Fibroblast of skin of right quadriceps (primary cell): ENCODE measurements around the gene SPEG.
A peak's percentile ranks its signal among the peaks of the same experiment; 100 is the strongest.

ENCODE experiments used
- DNase-seq: peaks from one replicate; pipeline ENCODE4 v3.0.0-alpha.2; 2013

SPEG gene

DNA sequence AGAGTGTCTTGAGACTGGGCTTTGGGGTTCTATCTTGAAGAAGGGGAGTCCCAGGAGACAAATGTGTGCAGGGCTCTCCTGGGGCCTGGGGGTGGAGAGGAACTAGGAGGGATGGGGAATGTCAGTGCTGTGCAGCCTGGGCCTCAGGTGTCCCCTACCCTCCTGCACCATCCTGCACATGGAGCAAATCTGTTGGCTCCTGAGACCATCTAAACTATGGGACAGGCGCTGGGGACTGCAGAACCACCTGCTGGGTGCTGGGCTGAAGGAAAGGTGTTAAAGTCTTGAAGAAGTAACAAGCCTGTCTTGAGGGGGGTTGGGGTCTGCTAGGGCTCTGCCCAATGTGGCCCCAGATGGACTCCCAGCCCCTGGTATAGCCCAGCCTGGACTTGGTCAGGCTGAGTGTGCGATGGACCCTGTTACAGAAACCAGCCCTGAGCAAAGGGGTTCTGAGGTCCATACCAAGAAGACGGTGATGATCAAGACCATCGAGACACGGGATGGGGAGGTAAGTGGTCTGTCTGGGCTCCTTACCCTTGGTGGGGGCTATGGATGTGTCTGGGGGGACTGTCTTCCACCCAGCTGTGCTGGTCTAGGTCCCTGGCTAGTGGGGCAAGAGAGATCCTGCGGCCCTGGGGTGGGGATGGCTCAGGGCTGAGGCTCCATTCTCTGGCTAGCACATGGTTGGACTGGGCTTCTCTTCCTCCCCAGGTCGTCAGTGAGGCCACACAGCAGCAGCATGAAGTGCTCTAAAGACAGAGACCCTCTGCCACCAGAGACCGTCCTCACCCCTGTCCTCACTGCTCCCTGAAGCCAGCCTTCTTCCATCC is 9.2 kb upstream of the SPEG start:
- DNase-seq: no peak

DNA sequence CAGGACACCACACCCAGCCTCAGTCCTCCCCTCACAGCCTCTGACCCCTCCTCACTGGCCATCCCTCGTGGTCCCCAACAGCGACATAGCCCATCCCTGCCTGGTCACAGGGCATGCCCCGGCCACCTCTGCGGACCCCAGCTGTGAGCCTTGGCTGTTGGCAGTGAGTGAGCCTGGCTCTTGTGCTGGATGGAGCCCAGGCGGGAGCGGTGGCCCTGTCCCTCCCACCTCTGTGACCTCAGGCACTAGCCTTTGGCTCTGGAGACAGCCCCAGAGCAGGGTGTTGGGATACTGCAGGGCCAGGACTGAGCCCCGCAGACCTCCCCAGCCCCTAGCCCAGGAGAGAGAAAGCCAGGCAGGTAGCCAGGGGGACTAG is 8.6 kb upstream of the SPEG start:
- no peak for DNase-seq

DNA sequence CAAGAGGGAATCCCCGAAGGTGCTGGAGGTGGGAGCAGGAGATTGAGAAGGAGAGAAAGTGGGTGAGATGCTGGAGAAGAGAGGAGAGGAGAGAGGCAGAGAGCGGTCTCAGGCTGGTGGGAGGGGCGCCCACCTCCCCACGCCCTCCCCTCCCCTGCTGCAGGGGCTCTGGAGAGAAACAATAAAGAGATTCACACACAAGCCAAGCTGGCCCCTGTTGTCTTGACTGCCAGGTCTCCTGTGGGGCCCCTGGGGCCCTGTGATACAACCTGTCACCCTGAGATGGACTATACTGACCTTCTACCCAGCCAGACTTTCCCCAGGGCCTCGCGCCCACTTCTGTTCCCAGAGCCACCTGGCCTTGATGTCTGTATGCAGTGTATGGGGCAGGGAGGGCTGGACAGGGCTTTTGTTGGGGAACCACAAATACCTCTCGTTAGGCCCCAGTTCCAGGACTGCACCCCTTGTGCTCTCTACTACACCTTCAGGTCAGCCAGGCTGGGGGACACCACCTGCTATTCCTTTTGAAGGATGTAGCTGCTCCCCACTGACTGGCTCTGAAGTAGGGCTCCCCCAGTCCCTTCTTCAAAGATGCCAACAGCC is 8.0 kb upstream of the SPEG start:
- no peak for DNase-seq

DNA sequence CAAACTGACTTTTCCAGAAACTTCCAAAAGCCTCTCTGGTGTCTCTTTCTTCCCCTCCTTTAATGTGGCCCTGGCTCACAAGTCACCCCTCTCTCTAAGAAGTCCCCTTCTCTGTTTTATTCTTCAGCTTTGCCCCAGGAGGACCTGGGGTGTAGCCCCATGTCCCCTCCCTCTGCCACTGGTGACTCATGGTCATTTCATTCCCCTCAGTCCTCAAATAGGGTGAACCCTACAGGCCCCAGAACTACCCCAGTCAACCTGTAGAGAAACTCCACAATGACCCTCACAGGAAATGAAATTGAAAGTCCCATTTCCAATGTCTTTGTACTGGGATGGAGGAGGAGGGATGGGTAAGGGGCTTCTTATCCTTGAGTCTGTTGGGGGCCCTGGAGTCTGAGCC is 6.2 kb upstream of the SPEG start:
- DNase-seq: no peak

DNA sequence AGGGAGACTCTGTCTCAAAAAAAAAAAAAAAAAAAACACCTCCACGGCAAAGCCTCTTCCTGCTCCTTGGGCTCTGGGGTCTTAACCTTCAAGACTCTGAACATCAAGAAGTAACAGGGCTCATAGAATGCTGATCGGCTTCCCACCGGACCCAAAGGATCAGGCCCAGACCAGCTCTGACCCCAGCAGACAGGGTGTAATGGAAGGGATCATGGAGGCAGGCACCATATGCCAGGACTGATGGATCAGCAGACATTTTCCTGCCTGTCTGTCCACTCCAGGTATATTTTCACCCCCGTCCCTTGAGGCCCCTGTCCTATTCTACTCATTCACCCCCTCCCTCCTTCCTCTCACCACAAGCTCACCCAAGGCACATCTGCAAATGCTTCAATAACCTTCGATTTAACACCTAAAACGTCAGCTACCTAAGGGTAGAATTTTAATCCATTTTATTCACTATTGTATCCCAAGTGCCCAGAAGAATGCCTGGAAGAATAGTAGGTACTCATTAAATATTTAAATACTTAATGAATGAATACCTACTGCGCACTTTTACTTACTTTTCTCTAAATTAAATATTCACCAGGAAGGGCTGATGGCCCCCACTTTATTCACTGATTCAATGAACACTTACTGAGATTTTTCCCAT is 4.6 kb upstream of the SPEG start:
- no peak for DNase-seq

DNA sequence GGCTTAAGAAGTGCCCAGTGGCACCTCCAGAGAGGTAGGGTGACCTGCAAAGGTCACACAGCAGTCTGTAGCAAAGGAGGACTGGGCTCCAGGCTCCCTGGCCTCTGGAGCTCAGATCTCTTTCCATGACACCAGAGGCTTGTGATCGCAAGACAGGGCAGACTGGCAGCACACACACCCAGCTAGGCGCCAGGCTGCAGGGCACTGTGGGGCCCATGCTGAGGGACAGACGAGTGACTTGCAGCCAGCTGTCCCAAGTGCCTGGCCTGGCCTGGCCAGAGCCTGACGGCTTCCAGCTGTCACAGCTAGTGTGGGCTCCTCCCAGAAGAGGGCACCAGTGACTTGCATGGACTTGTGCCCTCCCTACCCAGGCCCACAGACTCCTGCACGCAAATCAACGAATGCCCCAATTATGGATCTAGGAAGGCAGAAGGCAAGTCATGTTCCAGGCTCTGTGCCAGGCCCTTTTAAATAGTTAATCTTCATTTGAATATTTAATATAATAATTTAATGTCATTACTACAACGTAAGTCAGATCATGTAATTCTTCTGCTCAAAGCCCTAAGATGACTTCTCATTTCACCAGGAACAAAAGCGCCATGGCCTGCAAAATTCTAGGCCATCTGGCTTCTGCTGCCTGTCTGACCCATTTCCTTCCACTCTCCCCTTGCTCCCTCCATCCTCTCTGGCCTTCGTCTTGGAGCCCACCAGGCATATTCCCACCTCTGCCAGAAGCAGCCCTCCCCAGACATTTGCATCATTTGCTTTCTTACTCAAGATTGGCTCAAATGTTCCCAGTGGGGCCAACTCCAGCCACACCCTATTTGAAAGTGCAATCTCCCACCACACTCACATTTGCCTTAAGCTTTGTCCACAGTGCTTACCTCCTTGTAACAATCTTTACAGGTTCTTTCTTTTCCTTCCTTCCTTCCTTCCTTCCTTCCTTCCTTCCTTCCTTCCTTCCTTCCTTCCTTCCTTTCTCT is 3.7 kb upstream of the SPEG start:
- peak; percentile 55 for DNase-seq

DNA sequence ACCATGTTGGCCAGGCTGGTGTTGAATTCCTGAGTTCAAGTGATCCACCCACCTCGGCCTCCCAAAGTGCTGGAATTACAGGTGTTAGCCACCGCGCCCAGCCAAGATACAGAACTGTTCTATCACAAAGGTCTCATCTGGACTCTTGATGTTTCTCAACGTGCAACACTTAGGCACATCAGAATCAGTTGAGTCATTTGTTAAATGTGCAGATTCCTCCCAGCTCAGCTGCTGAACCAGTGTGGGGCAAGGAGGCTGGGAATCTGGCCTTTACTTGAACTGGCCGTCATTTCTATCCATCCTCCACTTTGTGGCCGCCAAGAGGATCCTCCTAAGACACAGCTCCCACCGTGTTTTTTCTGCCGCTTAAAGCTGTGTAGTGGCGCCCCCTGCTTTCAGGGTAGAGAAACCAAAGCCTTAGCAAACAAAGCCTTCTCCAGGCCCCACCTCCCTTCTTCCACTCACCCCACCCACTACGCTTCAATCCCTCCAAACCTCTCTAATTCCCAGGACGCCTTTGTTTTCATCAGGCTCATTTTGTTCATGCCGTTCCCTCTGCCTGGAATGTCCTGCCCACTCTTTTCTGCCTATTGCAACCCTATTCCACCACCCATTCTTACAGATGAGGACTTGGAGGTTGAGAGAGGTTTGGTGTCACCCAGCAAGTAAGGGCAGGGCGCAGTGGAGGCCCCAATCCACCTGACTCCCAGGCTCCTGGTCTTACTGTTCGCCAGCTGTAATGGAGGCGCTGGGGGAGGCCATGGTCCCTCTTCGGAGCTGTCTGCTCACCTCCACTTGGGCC is 776 bp upstream of the SPEG start:
- DNase-seq: peak; percentile 78

DNA sequence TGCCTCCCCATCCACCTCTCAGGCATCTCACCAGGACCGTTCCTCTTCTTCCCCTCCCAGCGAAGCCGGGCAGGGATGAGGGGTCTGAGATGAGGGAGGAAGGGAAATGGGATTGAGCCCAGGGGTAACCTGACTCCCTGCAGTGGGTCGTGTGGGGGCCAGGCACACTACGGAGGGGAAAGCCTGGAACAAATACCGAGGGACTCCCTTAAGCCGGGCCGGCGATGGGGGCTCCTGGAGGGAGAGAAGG is 250 bp upstream of the SPEG start:
- no peak for DNase-seq

DNA sequence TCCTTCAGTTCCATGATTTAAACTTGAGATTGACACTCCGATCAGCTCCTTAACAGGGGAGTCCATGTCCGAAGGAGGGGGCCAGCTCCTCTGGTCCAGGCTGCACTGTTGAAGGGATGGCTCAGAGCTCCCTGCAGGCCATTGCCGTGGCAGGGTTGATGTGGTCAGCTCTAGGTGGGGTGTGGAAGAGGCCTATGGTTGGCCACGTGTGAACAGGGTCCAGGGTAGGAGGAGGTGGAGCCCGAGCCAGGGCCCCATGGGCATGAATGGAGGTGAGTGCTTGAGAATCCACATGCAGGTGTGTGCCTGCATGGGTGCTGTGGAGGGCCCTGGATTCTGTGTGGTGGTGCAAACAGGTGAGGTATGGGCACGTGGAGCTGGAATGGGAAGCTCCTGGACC is 1.1 kb downstream of the SPEG start:
- no peak for DNase-seq

DNA sequence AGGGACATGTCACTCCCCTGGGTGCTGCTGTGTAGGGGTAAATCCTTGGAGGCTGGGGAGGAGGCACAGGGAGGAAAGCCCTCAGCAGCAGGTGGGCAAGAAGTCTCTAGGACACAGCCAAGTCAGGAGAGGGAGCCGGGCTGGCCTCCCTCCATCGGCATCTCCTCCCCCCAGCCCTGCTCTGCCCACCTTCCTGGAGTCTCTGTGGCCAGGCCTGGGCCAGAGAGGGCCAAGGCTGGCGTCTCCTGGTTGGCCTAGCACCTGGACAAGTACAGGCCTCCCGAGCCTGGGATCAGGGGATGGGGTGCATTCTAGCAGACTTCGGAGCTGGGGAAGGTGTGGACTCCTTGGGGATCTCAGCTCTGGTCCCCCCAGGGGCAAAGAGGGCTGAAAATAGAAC is 1.8 kb downstream of the SPEG start:
- no peak for DNase-seq

DNA sequence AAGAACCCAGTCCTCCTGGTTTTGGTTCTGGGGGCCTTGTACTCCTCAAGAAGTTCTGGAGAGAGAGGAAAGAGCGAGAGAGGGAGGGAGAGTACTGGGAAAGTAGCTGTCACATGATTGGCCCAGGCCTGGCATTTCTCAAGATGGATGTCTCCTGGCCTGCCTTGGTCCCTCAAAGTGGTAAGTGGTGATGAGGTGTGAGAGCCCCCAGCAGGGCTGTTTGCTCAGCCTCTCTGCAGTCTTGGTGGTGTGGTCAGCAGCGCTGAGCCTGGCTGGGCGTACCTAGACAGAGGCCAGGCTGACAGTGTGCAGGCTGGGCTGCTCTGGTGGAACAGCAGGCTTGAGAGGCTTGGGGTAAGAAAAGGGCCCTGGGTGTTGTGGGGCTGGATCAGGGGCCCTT is 2.5 kb downstream of the SPEG start:
- no peak for DNase-seq

DNA sequence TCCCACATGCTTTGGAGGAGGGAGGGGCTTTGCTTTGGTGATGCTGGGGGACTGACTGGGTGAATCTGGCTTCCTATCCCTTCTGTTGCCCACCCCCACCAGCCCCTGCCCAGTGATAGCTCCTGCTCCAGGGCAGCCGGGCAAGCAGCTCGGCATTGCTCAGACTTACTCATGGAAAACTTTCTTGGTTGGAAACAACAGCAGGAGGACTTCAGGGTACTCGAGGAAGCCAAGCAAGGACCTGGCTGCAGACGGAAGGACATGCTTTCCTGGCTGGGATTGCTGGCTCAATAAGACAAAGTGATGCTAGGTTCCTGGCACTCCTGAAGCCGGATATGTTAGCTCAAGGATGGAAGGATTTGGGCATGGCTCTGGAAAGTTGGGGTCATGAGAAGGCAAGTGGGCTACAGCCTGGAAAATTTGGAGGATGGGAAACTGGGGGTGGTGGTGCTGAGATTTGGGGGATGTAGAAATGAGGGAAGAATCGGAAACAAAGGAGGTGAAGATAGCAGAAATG is 3.1 kb downstream of the SPEG start:
- DNase-seq: no peak

DNA sequence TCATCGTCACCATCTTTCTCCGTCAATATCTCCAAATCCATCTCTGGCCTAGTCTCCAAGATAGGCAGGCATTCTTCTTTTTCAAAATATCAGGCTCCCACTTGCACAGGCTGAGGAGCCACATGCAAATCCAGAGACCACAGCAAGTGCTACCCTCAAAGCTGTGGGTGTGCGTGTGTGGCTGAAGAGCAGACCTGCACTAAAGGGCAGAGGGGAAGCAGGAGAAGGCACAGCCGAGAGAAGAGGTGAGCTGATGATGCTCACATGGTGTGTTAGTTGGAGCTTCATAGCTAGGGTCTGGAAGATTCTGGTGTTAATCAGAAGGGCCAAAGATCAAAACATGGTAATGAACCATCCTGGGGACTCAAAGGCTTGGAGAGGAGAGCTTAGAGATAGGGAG is 3.8 kb downstream of the SPEG start:
- no peak for DNase-seq

DNA sequence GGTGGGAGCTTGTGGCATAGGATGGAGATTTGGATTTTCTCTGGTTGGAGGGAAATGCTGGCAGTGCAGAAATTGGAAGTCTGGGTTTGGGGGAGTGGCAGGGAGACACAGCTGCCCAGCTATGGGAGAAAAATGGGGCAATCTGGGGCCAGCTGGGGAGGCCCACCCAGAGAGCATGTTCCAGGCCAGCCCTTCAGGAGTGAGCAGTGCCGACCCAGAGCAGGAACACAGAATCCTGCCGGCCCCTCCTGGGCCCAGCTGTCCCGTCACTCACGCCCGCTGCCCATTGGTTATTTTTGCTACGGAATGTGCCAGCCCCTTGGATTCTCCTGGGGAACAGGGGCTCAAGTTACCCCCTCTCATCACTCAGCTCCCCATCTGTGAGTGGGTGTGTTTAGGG is 4.9 kb downstream of the SPEG start:
- no peak for DNase-seq

DNA sequence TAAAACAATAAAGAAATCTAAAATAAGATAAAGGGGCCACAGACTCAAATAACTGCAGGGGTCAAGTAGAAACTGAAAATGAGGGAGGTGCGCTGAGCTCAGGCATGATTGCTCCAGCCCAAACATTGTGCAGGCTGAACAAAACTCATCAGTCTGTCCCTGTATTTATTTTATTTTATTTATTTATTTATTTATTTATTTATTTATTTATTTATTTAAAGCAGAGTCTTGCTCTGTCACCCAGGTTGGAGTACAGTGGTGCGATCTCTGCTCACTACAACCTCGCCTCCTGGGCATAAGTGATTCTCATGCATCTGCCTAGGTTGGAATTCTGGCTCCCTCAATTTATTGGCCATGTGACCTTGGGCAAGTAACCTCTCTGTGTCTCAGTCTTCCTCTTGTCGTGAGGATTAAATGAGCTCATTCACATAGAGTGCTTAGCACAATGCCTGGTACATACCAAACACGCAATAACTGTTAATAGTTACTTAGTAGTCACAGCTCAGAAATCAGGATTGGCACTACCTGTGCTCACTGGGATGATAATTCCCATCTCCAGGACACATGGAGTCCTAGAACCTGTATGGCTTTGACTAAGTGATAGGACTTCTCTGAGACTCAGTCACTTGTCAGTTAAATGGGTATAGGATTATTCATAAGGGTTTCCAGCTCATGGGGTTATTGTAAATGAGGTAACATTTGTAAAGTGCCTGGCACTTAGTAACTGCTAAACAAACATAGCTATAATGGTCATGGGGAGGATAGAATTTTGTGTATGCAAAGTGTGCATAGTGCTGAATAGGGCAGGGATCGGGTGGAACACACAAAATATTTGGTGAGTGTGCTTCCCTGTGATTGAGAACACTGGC is 6.0 kb downstream of the SPEG start:
- DNase-seq: no peak

DNA sequence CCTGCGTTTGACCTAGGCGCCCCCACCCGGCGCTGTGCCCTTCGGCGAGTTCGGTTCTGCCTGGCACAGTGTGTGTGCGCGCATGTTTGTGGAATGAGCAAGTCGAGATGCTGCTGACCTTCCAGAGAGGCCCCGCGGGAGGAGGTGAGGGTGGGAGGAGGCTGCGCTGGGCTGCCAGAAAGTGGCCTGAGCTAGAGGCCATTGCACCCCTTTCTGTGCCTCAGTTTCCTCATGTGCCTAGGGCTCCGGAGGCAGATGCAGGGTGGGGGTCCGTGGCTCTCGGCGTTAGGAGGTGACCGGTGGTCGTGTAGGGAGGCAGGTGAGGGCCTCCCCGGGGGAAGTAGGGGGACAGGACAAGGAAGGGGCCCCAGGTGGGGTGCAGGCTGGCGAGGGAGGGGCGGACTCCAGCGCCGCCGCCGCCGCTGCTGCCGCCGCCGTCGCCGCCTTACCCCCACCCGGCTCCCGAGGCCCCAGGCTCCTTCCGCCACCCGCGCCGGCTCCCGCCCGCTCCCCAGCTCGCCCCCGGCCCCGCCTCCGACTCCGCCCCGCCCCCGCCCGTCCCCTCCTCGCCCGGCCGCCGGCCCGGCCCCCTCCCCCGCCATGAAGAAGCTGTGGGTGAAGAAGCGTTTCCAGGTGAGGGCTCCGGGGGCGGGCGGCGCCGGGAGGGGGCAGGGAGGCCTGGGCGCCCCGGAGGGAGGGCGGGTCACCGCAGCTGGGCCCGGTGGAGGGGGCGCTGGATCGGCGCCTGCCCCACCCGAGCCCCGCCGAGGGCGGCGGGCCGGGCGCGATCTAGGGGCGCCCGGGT is 7.0 kb downstream of the SPEG start:
- peak; percentile 61 for DNase-seq

DNA sequence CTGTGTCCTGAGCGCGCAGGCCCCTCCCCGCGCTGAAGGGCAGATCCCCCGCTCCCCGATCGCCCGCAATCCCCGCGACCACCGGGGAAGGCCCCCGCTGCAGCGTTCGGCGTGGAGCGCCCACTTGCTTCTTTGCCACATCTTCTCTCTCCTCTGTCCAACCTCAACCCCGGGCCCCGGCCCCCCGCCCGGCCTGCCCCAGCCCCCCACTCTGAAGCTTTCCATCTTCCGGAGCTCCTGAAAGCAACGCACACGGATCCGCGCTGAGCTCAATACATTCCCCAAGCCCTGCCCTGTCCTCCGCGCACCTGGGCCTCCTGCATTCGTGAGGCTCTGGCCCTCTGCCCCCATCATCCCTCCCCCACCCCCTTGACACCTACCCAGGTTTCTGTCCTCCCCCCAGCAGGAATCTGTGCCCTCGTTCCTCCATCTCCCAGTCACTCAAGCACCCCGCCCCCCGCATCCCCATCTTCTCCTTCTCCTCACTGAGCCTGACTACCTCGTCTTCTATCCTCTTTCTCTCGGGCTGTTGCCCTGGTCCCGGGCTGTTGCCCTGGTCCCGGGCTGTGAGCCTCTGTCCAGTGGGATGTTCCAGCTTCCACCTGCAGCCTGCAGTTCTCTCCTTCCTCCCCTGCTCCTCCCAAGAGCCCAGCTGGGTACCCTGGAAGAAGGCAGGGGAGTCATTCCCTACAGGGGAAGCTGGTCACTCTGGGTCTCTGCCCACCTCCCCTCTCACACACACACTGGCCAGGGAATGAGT is 7.8 kb downstream of the SPEG start:
- DNase-seq: no peak

DNA sequence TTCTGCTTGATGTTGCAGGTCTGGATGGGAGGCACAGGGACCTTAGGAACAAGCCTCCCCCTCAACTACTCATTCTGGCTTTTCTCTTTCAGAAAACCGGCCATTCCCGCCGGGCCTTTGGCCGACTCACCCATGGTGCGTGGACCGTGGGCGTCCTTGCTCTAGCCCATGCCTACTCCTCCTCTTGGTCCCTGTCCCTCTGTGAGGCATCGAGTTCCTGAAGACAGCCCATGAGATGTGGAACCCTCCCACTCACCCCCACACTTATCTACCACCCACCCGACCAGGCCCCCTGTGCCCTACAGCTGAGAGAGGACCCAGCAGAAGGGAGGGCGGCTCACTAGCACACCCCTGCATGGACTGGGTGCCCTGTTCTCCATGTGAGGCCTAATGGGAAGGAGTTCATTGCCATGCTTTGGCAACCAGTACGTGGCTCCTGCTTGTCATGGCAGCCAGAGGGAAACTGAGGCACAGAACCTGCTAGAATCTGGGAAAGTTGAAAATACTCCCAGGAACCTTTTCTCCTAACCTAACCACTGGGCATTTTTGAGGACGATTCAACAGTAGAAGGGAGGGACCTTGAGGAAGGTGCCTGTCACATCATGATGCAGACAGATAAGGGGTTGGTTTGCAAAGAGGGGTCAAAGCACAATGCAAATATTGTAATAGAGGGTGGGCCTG is 8.5 kb downstream of the SPEG start:
- no peak for DNase-seq

DNA sequence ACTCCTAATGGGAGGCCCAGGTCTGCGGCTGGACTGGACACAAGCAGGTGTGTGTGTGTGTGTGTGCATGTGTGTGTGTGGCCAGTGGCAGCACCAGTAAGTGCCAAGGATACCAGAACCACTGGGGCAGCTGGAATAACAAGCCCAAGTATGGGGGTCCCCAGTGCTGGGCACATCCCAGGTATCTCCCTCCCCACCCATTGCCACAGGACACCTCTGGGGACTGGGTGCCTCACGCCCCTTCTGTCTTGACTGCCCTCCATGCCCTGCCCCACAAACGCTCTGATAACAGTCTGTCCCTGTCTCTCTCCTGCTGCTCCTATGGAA is 9.0 kb downstream of the SPEG start:
- no peak for DNase-seq
